Lower leg skin (tissue), 3 donors: Measurements from ENCODE around the gene VEZT.
"Not testable (repeated sequence)": the region's sequence is repeated elsewhere in the genome, so short reads cannot be mapped to it uniquely, and the experiment has no call there.

Source experiments
- CTCF ChIP-seq, 3 donors: fragments of 450-650 bp; IDR thresholded peaks; one replicate each; pipeline ENCODE4 v1.5.1; 2016; ENCODE audit warnings: antibody characterized with exemption in 3 of 3, mild to moderate bottlenecking in 3 of 3, moderate library complexity in 2 of 3
- POLR2A ChIP-seq, 2 donors: fragments of 450-650 bp; IDR thresholded peaks; one replicate each; pipeline ENCODE4 v1.6.1; 2016 to 2017; ENCODE audit warnings: antibody characterized with exemption in 2 of 2, mild to moderate bottlenecking in 1 of 2, moderate library complexity in 1 of 2

GRCh38 chr12:95234187-95234586, 16.6 kb downstream of the VEZT start:
- not testable (repeated sequence) for TF ChIP-seq CTCF, POLR2A (IDR thresholded peaks at IDR 0.05)
